ENCODE results near the gene TSHR. TPM values are rescaled to one million over a fixed set of nuclear protein-coding genes. Genes with fewer than 3 reads are reported as not detected.

The TSHR gene
- total and polyA plus RNA-seq, 2 experiments from 2014 or later, result 0.59 to 0.78 TPM

DNA sequence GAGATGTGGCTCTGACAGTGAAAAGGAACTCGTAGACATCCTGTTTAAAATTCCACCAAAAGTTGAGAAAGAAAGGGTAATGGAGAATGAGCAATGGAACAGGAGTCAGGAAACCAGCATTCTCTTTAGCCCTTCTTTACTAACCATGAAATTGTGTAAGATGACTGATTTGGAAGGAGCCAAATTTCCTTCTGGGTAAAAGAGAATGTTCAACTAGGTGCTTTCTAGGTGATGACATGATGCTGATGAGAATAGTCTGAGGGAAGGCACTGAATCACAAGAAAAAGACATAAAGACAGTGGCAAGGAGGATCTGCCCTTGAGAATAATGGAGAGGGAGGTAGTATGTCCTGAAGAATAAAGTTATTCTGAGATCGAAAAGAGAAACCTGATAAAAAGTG is 2.2 kb downstream of the TSHR start (continued):
- TF ChIP-seq, protein P1, sequence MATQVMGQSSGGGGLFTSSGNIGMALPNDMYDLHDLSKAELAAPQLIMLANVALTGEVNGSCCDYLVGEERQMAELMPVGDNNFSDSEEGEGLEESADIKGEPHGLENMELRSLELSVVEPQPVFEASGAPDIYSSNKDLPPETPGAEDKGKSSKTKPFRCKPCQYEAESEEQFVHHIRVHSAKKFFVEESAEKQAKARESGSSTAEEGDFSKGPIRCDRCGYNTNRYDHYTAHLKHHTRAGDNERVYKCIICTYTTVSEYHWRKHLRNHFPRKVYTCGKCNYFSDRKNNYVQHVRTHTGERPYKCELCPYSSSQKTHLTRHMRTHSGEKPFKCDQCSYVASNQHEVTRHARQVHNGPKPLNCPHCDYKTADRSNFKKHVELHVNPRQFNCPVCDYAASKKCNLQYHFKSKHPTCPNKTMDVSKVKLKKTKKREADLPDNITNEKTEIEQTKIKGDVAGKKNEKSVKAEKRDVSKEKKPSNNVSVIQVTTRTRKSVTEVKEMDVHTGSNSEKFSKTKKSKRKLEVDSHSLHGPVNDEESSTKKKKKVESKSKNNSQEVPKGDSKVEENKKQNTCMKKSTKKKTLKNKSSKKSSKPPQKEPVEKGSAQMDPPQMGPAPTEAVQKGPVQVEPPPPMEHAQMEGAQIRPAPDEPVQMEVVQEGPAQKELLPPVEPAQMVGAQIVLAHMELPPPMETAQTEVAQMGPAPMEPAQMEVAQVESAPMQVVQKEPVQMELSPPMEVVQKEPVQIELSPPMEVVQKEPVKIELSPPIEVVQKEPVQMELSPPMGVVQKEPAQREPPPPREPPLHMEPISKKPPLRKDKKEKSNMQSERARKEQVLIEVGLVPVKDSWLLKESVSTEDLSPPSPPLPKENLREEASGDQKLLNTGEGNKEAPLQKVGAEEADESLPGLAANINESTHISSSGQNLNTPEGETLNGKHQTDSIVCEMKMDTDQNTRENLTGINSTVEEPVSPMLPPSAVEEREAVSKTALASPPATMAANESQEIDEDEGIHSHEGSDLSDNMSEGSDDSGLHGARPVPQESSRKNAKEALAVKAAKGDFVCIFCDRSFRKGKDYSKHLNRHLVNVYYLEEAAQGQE (IDR thresholded peaks at IDR 0.05; ENCODE audit: unreplicated experiment), result no peak
- TF ChIP-seq NANOG (IDR thresholded peaks at IDR 0.05; ENCODE audit: borderline replicate concordance) (no peak), POLR2AphosphoS5 (IDR thresholded peaks at IDR 0.05; ENCODE audit: low read depth) (no peak)

- no peak overlapping the region for H2AFZ ChIP-seq
- H3K4me1 ChIP-seq (ENCODE audit: insufficient read depth), result no peaks in the 10 kb centered on the region; the same call in 1 of the 2 replicates
- no peaks in the 10 kb centered on the region for H3K36me3 ChIP-seq (ENCODE audit: insufficient read depth)
- H3K4me3 Mint-ChIP-seq, result no peak overlapping the region
- H3K27me3 ChIP-seq (ENCODE audit: insufficient read depth), result peaks cover 22% of the 10 kb centered on the region
- DNase-seq (ENCODE audit: low spot score) (no peak), ATAC-seq (no peak)
- H3K4me3 ChIP-seq, result no peak overlapping the region
- H3K9me3 Mint-ChIP-seq, result no peaks in the 10 kb centered on the region
- H3F3A ChIP-seq (replicated peaks; ENCODE audit: low read depth), result no peaks in the 10 kb centered on the region
- H3K9me2 ChIP-seq (ENCODE audit: insufficient read depth), result no peaks in the 10 kb centered on the region
- no peaks in the 10 kb centered on the region for H3K36me3 Mint-ChIP-seq (ENCODE audit: low read depth)
- no peak overlapping the region for H3K27ac ChIP-seq (ENCODE audit: low read depth)
- TF ChIP-seq, protein P2, sequence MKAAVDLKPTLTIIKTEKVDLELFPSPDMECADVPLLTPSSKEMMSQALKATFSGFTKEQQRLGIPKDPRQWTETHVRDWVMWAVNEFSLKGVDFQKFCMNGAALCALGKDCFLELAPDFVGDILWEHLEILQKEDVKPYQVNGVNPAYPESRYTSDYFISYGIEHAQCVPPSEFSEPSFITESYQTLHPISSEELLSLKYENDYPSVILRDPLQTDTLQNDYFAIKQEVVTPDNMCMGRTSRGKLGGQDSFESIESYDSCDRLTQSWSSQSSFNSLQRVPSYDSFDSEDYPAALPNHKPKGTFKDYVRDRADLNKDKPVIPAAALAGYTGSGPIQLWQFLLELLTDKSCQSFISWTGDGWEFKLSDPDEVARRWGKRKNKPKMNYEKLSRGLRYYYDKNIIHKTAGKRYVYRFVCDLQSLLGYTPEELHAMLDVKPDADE (IDR thresholded peaks at IDR 0.05), result no peak
- no peak for TF ChIP-seq EZH2 (IDR thresholded peaks at IDR 0.05; ENCODE audit: low read depth, unreplicated experiment)
- no peak for TF ChIP-seq ZNF331 (CRISPR knock-in tag; IDR thresholded peaks at IDR 0.05; ENCODE audit: low read depth)
- no peak for TF ChIP-seq POLR2AphosphoS5 (IDR thresholded peaks at IDR 0.05; ENCODE audit: low read depth)
- no peak for TF ChIP-seq NANOG (IDR thresholded peaks at IDR 0.05; ENCODE audit: borderline replicate concordance)
- no peak for TF ChIP-seq CREB1 (CRISPR knock-in tag; IDR thresholded peaks at IDR 0.05; ENCODE audit: low read depth)
- TF ChIP-seq, protein P3, sequence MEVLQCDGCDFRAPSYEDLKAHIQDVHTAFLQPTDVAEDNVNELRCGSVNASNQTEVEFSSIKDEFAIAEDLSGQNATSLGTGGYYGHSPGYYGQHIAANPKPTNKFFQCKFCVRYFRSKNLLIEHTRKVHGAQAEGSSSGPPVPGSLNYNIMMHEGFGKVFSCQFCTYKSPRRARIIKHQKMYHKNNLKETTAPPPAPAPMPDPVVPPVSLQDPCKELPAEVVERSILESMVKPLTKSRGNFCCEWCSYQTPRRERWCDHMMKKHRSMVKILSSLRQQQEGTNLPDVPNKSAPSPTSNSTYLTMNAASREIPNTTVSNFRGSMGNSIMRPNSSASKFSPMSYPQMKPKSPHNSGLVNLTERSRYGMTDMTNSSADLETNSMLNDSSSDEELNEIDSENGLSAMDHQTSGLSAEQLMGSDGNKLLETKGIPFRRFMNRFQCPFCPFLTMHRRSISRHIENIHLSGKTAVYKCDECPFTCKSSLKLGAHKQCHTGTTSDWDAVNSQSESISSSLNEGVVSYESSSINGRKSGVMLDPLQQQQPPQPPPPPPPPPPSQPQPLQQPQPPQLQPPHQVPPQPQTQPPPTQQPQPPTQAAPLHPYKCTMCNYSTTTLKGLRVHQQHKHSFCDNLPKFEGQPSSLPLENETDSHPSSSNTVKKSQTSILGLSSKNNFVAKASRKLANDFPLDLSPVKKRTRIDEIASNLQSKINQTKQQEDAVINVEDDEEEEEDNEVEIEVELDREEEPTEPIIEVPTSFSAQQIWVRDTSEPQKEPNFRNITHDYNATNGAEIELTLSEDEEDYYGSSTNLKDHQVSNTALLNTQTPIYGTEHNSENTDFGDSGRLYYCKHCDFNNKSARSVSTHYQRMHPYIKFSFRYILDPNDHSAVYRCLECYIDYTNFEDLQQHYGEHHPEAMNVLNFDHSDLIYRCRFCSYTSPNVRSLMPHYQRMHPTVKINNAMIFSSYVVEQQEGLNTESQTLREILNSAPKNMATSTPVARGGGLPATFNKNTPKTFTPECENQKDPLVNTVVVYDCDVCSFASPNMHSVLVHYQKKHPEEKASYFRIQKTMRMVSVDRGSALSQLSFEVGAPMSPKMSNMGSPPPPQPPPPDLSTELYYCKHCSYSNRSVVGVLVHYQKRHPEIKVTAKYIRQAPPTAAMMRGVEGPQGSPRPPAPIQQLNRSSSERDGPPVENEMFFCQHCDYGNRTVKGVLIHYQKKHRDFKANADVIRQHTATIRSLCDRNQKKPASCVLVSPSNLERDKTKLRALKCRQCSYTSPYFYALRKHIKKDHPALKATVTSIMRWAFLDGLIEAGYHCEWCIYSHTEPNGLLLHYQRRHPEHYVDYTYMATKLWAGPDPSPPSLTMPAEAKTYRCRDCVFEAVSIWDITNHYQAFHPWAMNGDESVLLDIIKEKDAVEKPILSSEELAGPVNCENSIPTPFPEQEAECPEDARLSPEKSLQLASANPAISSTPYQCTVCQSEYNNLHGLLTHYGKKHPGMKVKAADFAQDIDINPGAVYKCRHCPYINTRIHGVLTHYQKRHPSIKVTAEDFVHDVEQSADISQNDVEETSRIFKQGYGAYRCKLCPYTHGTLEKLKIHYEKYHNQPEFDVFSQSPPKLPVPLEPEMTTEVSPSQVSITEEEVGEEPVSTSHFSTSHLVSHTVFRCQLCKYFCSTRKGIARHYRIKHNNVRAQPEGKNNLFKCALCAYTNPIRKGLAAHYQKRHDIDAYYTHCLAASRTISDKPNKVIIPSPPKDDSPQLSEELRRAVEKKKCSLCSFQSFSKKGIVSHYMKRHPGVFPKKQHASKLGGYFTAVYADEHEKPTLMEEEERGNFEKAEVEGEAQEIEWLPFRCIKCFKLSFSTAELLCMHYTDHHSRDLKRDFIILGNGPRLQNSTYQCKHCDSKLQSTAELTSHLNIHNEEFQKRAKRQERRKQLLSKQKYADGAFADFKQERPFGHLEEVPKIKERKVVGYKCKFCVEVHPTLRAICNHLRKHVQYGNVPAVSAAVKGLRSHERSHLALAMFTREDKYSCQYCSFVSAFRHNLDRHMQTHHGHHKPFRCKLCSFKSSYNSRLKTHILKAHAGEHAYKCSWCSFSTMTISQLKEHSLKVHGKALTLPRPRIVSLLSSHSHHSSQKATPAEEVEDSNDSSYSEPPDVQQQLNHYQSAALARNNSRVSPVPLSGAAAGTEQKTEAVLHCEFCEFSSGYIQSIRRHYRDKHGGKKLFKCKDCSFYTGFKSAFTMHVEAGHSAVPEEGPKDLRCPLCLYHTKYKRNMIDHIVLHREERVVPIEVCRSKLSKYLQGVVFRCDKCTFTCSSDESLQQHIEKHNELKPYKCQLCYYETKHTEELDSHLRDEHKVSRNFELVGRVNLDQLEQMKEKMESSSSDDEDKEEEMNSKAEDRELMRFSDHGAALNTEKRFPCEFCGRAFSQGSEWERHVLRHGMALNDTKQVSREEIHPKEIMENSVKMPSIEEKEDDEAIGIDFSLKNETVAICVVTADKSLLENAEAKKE (CRISPR knock-in tag; IDR thresholded peaks at IDR 0.05), result no peak
- peaks cover 15% of the 10 kb centered on the region for H3K27me3 Mint-ChIP-seq (ENCODE audit: insufficient read depth, low read depth, poor library complexity)
- H3K79me2 ChIP-seq (replicated peaks; ENCODE audit: insufficient read depth), result no peaks in the 10 kb centered on the region
- H3K4me2 ChIP-seq, result no peak overlapping the region
- H3K27ac Mint-ChIP-seq, result no peak overlapping the region
- H4K20me1 ChIP-seq (replicated peaks; ENCODE audit: insufficient read depth), result no peaks in the 10 kb centered on the region
- peaks cover 13% of the 10 kb centered on the region for H3K4me1 Mint-ChIP-seq
These were observed 2.8 kb downstream of the TSHR start for GRCh38 chr14:80958226-80958625.
